SU-DHL-6 (cell line): ENCODE data around the gene PLXND1.

ENCODE experiments used
- H2AFZ ChIP-seq: fragments of 200-600 bp; sonication (generic); 2 replicates; pipeline ENCODE4 v1.6.1; 2014; ENCODE audit warnings: low read depth, mild to moderate bottlenecking, moderate library complexity, mixed read lengths, antibody characterized with exemption, low read length; ENCODE audit not compliant: severe bottlenecking
- H3F3A ChIP-seq: fragments of 200-600 bp; shearing (Covaris generic); 2 replicates; pipeline ENCODE4 v1.6.0; 2016; ENCODE audit warnings: antibody characterized with exemption, mild to moderate bottlenecking; ENCODE audit not compliant: insufficient read depth
- H3K27ac ChIP-seq: fragments of 200-600 bp; sonication (generic); 2 replicates; pipeline ENCODE4 v1.5.1; 2016; ENCODE audit warnings: low read depth, mild to moderate bottlenecking, low read length, moderate library complexity, mixed read lengths
- H3K27me3 ChIP-seq: fragments of 200-600 bp; sonication (generic), shearing (Covaris generic); 2 replicates; pipeline ENCODE4 v1.6.0; 2014; ENCODE audit warnings: mild to moderate bottlenecking, low read length
- H3K36me3 ChIP-seq: fragments of 200-600 bp; sonication (generic); 2 replicates; pipeline ENCODE4 v1.6.1; 2014; ENCODE audit warnings: mild to moderate bottlenecking, low read length, mixed read lengths
- H3K4me2 ChIP-seq: fragments of 300-600, 200-600 bp; shearing (Covaris generic), sonication (generic); 2 replicates; pipeline ENCODE4 v1.6.0; 2014; ENCODE audit warnings: low read length, low read depth, mild to moderate bottlenecking; ENCODE audit not compliant: poor library complexity, severe bottlenecking
- H3K4me3 ChIP-seq: fragments of 200-600 bp; sonication (generic); 2 replicates; pipeline ENCODE4 v1.5.1; 2014; ENCODE audit warnings: antibody characterized with exemption, low read length, mild to moderate bottlenecking, mixed read lengths; ENCODE audit not compliant: insufficient read depth, poor library complexity, severe bottlenecking
- H3K79me2 ChIP-seq: fragments of 200-600 bp; sonication (generic); 2 replicates; pipeline ENCODE4 v1.6.1; 2014; ENCODE audit warnings: mild to moderate bottlenecking, low read length, moderate library complexity; ENCODE audit not compliant: insufficient read depth
- H3K9ac ChIP-seq: fragments of 200-600 bp; sonication (generic); 2 replicates; pipeline ENCODE4 v1.7.0; 2014; ENCODE audit warnings: mild to moderate bottlenecking, low read length
- H3K9me2 ChIP-seq: fragments of 200-600 bp; sonication (generic); replicated peaks from 2 replicates; pipeline ENCODE4 v1.6.1; 2014; ENCODE audit warnings: low read length; ENCODE audit not compliant: insufficient read depth
- H3K9me3 ChIP-seq: fragments of 200-600 bp; sonication (generic); 2 replicates; pipeline ENCODE4 v1.6.1; 2014; ENCODE audit warnings: low read length, mixed read lengths; ENCODE audit not compliant: insufficient read depth
- H4K20me1 ChIP-seq: fragments of 200-600 bp; sonication (generic); 2 replicates; pipeline ENCODE4 v1.6.1; 2014; ENCODE audit warnings: low read depth, mild to moderate bottlenecking, antibody characterized with exemption, low read length, moderate library complexity, mixed read lengths
- EZH2phosphoT487 ChIP-seq: fragments of 200-600 bp; sonication (generic), shearing (Covaris generic); conservative IDR thresholded peaks from 2 replicates; pipeline ENCODE4 v1.6.1; 2018; ENCODE audit warnings: mild to moderate bottlenecking, antibody characterized with exemption, low read length, moderate library complexity, mixed read lengths
- TF ChIP-seq, protein P1 (sequence below): fragments of 200-600 bp; sonication (generic); IDR thresholded peaks from one replicate; pipeline ENCODE4 v1.5.1; 2017; ENCODE audit warnings: antibody characterized with exemption, mild to moderate bottlenecking, low read length, moderate library complexity; ENCODE audit not compliant: insufficient read depth, poor library complexity, severe bottlenecking

The PLXND1 gene

DNA sequence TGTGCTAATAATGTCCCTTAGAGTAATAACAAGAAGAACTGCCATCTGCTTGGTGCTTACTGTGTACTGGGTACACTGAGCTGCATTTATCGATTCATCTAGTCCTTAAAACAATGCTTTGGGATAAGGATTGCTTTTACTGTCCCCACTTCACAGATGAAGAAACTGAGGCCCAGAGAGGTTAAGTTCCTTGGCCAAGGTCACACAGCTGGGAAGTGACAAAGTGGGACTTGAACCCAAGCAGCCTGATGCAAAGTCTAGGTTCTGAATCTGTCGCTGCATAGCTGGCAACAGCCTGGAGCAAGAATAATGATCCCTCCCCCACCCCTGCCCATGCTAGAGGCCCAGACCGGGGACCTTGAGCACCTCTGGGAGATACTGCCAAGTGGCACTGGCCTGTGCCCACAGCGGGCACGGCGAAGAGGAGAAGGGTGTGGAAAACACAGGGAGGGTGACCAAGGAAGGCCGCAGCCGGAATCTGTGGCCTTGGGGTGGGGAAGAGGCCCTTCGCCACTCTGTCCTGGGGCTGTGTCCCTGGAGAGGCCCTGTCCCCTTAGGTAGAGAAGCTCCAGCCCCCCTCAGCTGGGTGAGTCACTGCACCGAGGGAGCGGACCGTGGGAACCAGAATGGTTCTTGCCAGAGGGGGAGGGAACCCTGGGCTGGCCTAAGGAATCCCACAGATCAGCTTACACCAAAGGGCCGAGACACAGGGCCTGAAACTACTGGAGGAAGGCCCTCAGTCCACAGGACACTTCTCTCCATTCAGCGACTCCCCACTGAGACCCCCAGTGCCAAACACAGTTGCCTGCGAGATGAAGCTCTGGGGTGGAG lies 3.5 kb downstream of the PLXND1 start:
- Histone ChIP-seq H3K4me2 (no peak overlapping the region), H3K9ac (no peak overlapping the region), H3K27me3 (no peaks in the 10 kb centered on the region), H3K9me3 (no peaks in the 10 kb centered on the region), H3K36me3 (no peaks in the 10 kb centered on the region), H2AFZ (no peak overlapping the region), H3K27ac (no peak overlapping the region), H3K9me2 (no peaks in the 10 kb centered on the region), H4K20me1 (no peaks in the 10 kb centered on the region), H3F3A (no peaks in the 10 kb centered on the region), H3K4me3 (no peak overlapping the region), H3K79me2 (no peaks in the 10 kb centered on the region)
- TF ChIP-seq, protein P1, sequence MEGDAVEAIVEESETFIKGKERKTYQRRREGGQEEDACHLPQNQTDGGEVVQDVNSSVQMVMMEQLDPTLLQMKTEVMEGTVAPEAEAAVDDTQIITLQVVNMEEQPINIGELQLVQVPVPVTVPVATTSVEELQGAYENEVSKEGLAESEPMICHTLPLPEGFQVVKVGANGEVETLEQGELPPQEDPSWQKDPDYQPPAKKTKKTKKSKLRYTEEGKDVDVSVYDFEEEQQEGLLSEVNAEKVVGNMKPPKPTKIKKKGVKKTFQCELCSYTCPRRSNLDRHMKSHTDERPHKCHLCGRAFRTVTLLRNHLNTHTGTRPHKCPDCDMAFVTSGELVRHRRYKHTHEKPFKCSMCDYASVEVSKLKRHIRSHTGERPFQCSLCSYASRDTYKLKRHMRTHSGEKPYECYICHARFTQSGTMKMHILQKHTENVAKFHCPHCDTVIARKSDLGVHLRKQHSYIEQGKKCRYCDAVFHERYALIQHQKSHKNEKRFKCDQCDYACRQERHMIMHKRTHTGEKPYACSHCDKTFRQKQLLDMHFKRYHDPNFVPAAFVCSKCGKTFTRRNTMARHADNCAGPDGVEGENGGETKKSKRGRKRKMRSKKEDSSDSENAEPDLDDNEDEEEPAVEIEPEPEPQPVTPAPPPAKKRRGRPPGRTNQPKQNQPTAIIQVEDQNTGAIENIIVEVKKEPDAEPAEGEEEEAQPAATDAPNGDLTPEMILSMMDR = no peak
- TF ChIP-seq EZH2phosphoT487 = no peak

DNA sequence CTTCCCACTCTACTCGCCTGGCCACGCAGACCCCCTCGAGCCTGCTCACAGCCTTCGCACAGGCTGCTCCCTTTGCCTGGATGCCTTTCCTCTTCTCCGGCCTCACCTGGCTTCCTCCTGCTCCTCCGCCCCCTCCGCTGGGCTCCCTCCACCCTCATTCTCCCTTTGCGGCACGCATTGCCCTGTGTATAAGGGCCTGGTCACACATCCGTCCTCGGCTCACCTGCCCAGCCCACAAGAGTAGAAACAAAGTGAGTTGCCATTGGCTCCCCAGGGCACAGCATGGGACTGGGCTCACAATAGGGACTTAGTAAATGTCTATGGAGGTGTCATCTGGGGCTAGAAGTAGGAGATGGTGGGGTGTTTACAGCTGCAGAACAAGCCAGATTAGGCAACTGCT lies 4.2 kb downstream of the PLXND1 start:
- H3K4me3 ChIP-seq = no peak overlapping the region
- H3K27me3 ChIP-seq = no peaks in the 10 kb centered on the region
- H3K27ac ChIP-seq = no peak overlapping the region
- no peaks in the 10 kb centered on the region for H3K36me3 ChIP-seq
- no peak for TF ChIP-seq EZH2phosphoT487
- TF ChIP-seq, protein P1 = no peak
- no peak overlapping the region for H3K9ac ChIP-seq
- H3K79me2 ChIP-seq = no peaks in the 10 kb centered on the region
- H3F3A ChIP-seq = no peaks in the 10 kb centered on the region
- H3K4me2 ChIP-seq = no peak overlapping the region
- no peaks in the 10 kb centered on the region for H4K20me1 ChIP-seq
- H3K9me3 ChIP-seq = no peaks in the 10 kb centered on the region
- no peaks in the 10 kb centered on the region for H3K9me2 ChIP-seq
- no peak overlapping the region for H2AFZ ChIP-seq

DNA sequence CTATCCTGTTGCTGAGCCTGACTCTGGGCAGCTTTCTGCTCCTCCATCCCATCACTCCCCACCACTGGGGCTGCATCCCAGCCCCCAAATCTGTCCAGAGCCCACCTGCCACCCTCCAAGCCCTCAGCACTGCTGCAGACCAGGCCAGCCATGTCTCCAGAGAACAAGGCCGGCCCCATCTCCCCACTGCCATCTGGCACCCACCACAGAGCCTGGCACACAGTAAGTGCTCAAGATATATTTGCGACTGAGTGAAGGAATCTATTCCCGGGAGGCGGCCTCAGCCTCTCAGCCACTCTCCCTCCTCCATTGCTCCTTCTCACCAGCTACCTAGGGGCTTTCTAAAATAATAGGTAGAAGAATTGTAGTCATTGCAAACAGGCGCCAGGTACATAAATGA lies 4.8 kb downstream of the PLXND1 start:
- no peaks in the 10 kb centered on the region for H4K20me1 ChIP-seq
- H3K9me2 ChIP-seq = no peaks in the 10 kb centered on the region
- H3K36me3 ChIP-seq = no peaks in the 10 kb centered on the region
- H3F3A ChIP-seq = no peaks in the 10 kb centered on the region
- no peak overlapping the region for H3K9ac ChIP-seq
- no peak overlapping the region for H3K4me2 ChIP-seq
- H3K27ac ChIP-seq = no peak overlapping the region
- no peaks in the 10 kb centered on the region for H3K79me2 ChIP-seq
- no peak overlapping the region for H2AFZ ChIP-seq
- TF ChIP-seq EZH2phosphoT487 = no peak
- TF ChIP-seq, protein P1 = no peak
- H3K9me3 ChIP-seq = no peaks in the 10 kb centered on the region
- H3K4me3 ChIP-seq = no peak overlapping the region
- H3K27me3 ChIP-seq = no peaks in the 10 kb centered on the region
